HepG2 (cell line): ENCODE data around the gene ARHGEF16. TPM values are rescaled to one million over a fixed set of nuclear protein-coding genes. Genes with fewer than 3 reads are reported as not detected.

Experiments
- ATAC-seq: fragments of 200-7000 bp; cut with Tn5 transposase; 3 replicates; pipeline ENCODE4 v1.9.1; 2020; ENCODE audit warnings: mild to moderate bottlenecking, moderate library complexity
- BruUV-seq: library from RNA; stranded (reverse); fragments of 400-500 nt; replicated peaks from 2 replicates; lab custom pipeline; 2021; lab: Mats Ljungman, UMichigan
- CTCF ChIA-PET: fragments of 300-600 bp; formaldehyde crosslinking; extraction: SDS; loops from one replicate; lab custom pipeline; 2021; ENCODE audit warnings: low total read pairs, inconsistent platforms, low intra/inter-chr PET ratio; lab: Yijun Ruan, JAX
- POLR2A ChIA-PET: fragments of 350-600 bp; sonication (Branson Sonifier 250); formaldehyde crosslinking; loops from one replicate; lab custom pipeline; 2020; ENCODE audit warnings: antibody characterized with exemption, inconsistent platforms; lab: Yijun Ruan, JAX
- DNase-seq: peaks from one replicate; pipeline ENCODE4 v3.0.0-alpha.2; 2015; ENCODE audit warnings: low spot score
- FAIRE-seq: peaks from 3 replicates; lab custom pipeline; 2011; peaks lifted over from hg19 to GRCh38; lab: Jason Lieb, UNC
- H2AFZ ChIP-seq: one replicate; pipeline ENCODE4 v1.6.1; 2011; ENCODE audit warnings: low read length, inconsistent platforms
- H3K27ac ChIP-seq: fragments of 300-600 bp; 3 replicates; pipeline ENCODE4 v1.8.0; 2011; ENCODE audit warnings: mixed run types, mild to moderate bottlenecking, mixed read lengths, low read length, inconsistent platforms; ENCODE audit not compliant: insufficient read depth; ENCODE audit errors: extremely low read length
- H3K27me3 ChIP-seq, 2 experiments: fragments of 200-600 bp in 1 of 2; 2 replicates in 1 of 2; 3 replicates in 1 of 2; pipeline versions ENCODE4 v1.6.0 to v1.8.0; 2011; ENCODE audit warnings: low read length in 2 of 2, mild to moderate bottlenecking in 2 of 2, moderate library complexity in 2 of 2, inconsistent platforms in 1 of 2; ENCODE audit not compliant: insufficient read depth in 2 of 2, control insufficient read depth in 1 of 2
- H3K36me3 ChIP-seq, 2 experiments: fragments of 200-600 bp in 1 of 2; replicated peaks in 1 of 2; 2 replicates in 1 of 2; 3 replicates in 1 of 2; pipeline versions ENCODE4 v1.5.1 to v1.8.0; 2011; ENCODE audit warnings: low read length in 2 of 2, inconsistent platforms in 1 of 2; ENCODE audit not compliant: insufficient read depth in 2 of 2, control insufficient read depth in 1 of 2
- H3K4me1 ChIP-seq: 2 replicates; pipeline ENCODE4 v1.5.1; 2012; ENCODE audit warnings: low read length, inconsistent platforms; ENCODE audit not compliant: insufficient read depth
- H3K4me2 ChIP-seq: 2 replicates; pipeline ENCODE4 v1.6.0; 2011; ENCODE audit warnings: low read depth, low read length, inconsistent platforms
- H3K4me3 ChIP-seq, 3 experiments: fragments of 200-600 bp in 1 of 3; sonication (generic), shearing (Covaris generic) in 1 of 3; replicated peaks in 1 of 3; 2 replicates each; pipeline ENCODE4 v1.5.1; 2011 to 2016; ENCODE audit warnings: low read length in 3 of 3, inconsistent platforms in 2 of 3, low read depth in 2 of 3, mild to moderate bottlenecking in 2 of 3, control low read depth in 1 of 3, mixed read lengths in 1 of 3; ENCODE audit not compliant: insufficient read depth in 1 of 3
- H3K79me2 ChIP-seq: one replicate; pipeline ENCODE4 v1.6.1; 2011; ENCODE audit warnings: low read length, inconsistent platforms; ENCODE audit not compliant: insufficient read depth
- H3K9ac ChIP-seq: 2 replicates; pipeline ENCODE4 v1.6.0; 2011; ENCODE audit warnings: mild to moderate bottlenecking, low read depth, low read length, inconsistent platforms; ENCODE audit not compliant: insufficient read depth
- H3K9me3 ChIP-seq: 2 replicates; pipeline ENCODE4 v1.5.1; 2012; ENCODE audit warnings: mild to moderate bottlenecking, low read length
- H4K20me1 ChIP-seq: 2 replicates; pipeline ENCODE4 v1.6.0; 2011; ENCODE audit warnings: inconsistent platforms, mild to moderate bottlenecking, low read length, moderate library complexity; ENCODE audit not compliant: insufficient read depth
- MNT ChIP-seq: fragments of 450-650 bp; IDR thresholded peaks from 2 replicates; pipeline ENCODE4 v1.6.1; 2016
- NCOR1 ChIP-seq: fragments of 200-600 bp; sonication (generic); IDR thresholded peaks from 2 replicates; pipeline ENCODE4 v1.7.0; 2017; ENCODE audit warnings: antibody characterized with exemption, low read length, borderline replicate concordance
- ZNF230 ChIP-seq: sonication (generic); formaldehyde crosslinking; IDR thresholded peaks from 2 replicates; pipeline ENCODE4 v1.4.0; 2020; ENCODE audit warnings: mild to moderate bottlenecking, missing genetic modification reagents
- ZNF24 ChIP-seq: fragments of 450-650 bp; IDR thresholded peaks from 2 replicates; pipeline ENCODE4 v1.6.1; 2017; ENCODE audit warnings: antibody characterized with exemption, mild to moderate bottlenecking
- ZNF775 ChIP-seq: sonication (generic); formaldehyde crosslinking; IDR thresholded peaks from 2 replicates; pipeline ENCODE4 v1.4.0; 2020; ENCODE audit warnings: missing genetic modification reagents, mild to moderate bottlenecking, moderate library complexity, borderline replicate concordance
- ZNF776 ChIP-seq: sonication (generic); formaldehyde crosslinking; IDR thresholded peaks from 2 replicates; pipeline ENCODE4 v1.4.0; 2020; ENCODE audit warnings: mild to moderate bottlenecking, missing genetic modification reagents
- ZNF816 ChIP-seq: sonication (generic); formaldehyde crosslinking; IDR thresholded peaks from 2 replicates; pipeline ENCODE4 v1.8.0; 2022; ENCODE audit warnings: missing genetic modification reagents, mild to moderate bottlenecking, borderline replicate concordance
- WGBS: methylation state at CpG from one replicate; pipeline ENCODE4 v1.1.6; 2017; ENCODE audit warnings: low lambda C conversion rate; 5-methylcytosine and 5-hydroxymethylcytosine counted together
- in situ Hi-C: cut with HindIII; loops from 2 replicates; pipeline ENCODE4 v1.10.0; 2017; ENCODE audit warnings: low pct_unique_long_range_greater_than_20kb; ENCODE audit not compliant: extremely low pct_ligation_motif_present
- intact Hi-C: fragments of 100-400 bp; cut with micrococcal nuclease; formaldehyde crosslinking; loops from one replicate; pipeline ENCODE4 v1.10.0; 2022; ENCODE audit not compliant: unreplicated experiment
- polyA plus RNA-seq, 8 experiments: library from polyadenylated mRNA; depleted of rRNA in 3 of 8; stranded (reverse) in 7 of 8; unstranded in 1 of 8; fragments of >200 nt; fragmentation: Illumina TruSeq in 4 of 8; extraction: Trizol in 4 of 8; gene quantifications; 2 replicates each; pipeline versions ENCODE4 v1.2.1 to v1.2.3, GENCODE V29; 2011 to 2016; ENCODE audit warnings: low read depth in 4 of 8, missing spikeins in 1 of 8, mixed read lengths in 1 of 8; ENCODE audit not compliant: insufficient read depth in 1 of 8
- total RNA-seq, 5 experiments: library from RNA; depleted of rRNA; stranded (reverse); fragments of >200 nt; fragmentation: Illumina TruSeq; extraction: Trizol; gene quantifications; 2 replicates each; pipeline ENCODE4 v1.2.3, GENCODE V29; 2016; ENCODE audit warnings: low read depth in 1 of 5

ARHGEF16 gene
- total and polyA plus RNA-seq, 2 of the 13 experiments (the other 11 are each of a cell fraction or from before 2014, with no cell fraction given): 20.3 to 39.9 TPM

GRCh38 chr1:3429320-3429719 is 25.1 kb upstream of the ARHGEF16 start:
- TF ChIP-seq ZNF230 (CRISPR knock-in tag) (no peak), ZNF775 (CRISPR knock-in tag) (no peak), MNT (peak; percentile 75)
- no peaks in the 10 kb centered on the region for H3K9me3 ChIP-seq
- no peak overlapping the region for H3K4me2 ChIP-seq
- H4K20me1 ChIP-seq: no peaks in the 10 kb centered on the region
- no peaks in the 10 kb centered on the region for H3K79me2 ChIP-seq
- 50% methylated on average over 4 of the region's 13 CpGs for WGBS
- no peak for FAIRE-seq
- no peak overlapping the region for H3K4me3 ChIP-seq
- ChIA-PET POLR2A (no interaction called here), CTCF (no interaction called here)
- intact Hi-C loops: loop anchor here (10.0 kb wide), 1 partner anchor 555 kb away; no protein-coding TSS in a partner anchor
- peaks cover 7 to 17% of the 10 kb centered on the region in 2 experiments; a peak in 4 of 5 replicates for H3K27me3 ChIP-seq
- ATAC-seq: no peak
- no peak for DNase-seq
- no peak overlapping the region for H3K9ac ChIP-seq
- peaks cover 14% of the 10 kb centered on the region for H3K4me1 ChIP-seq
- H3K36me3 ChIP-seq: no peaks in the 10 kb centered on the region
- in situ Hi-C loops: no loop called here
- no peak overlapping the region for H3K27ac ChIP-seq
- no peak overlapping the region for H2AFZ ChIP-seq
- BruUV-seq: no TSS peak

DNA sequence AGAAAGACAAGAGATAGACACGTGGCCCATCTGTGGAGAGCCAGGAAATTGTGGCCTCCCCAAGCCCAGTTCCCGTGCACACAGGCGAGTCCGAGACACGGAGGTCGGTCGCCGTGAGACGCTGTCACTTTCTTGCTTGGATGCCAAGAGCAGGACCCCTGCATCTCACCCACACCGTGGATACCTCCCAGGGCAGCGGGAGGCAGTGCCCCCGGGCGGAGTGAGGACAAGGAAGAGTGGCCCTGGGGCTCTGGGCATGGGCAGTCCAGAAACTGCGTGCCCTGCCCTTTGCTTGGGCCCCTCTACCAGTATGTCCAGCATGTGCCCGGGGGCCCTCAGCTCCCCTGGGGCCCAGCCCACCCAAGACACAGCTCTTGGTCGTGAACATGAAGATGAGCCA is 24.7 kb upstream of the ARHGEF16 start:
- ATAC-seq (no peak), DNase-seq (no peak), FAIRE-seq (no peak)
- H4K20me1 ChIP-seq: no peaks in the 10 kb centered on the region
- H3K27ac ChIP-seq: no peak overlapping the region
- H3K4me2 ChIP-seq: no peak overlapping the region
- WGBS: 39% methylated on average over 6 of the region's 16 CpGs
- peaks cover 7 to 21% of the 10 kb centered on the region in 2 experiments; a peak in 4 of 5 replicates for H3K27me3 ChIP-seq
- no peak overlapping the region for H2AFZ ChIP-seq
- ChIA-PET CTCF (no interaction called here), POLR2A (no interaction called here)
- no peaks in the 10 kb centered on the region for H3K36me3 ChIP-seq
- BruUV-seq: no TSS peak
- intact Hi-C loops: loop anchor here (10.0 kb wide), 1 partner anchor 555 kb away; no protein-coding TSS in a partner anchor
- H3K79me2 ChIP-seq: no peaks in the 10 kb centered on the region
- H3K4me1 ChIP-seq: peaks cover 10% of the 10 kb centered on the region; the same call in 1 of the 2 replicates
- in situ Hi-C loops: no loop called here
- no peak overlapping the region for H3K9ac ChIP-seq
- no peak overlapping the region for H3K4me3 ChIP-seq
- TF ChIP-seq NCOR1: no peak
- no peak for TF ChIP-seq ZNF776 (CRISPR knock-in tag)
- TF ChIP-seq ZNF816 (CRISPR knock-in tag): no peak
- no peak for TF ChIP-seq ZNF24
- no peaks in the 10 kb centered on the region for H3K9me3 ChIP-seq
